Measurements from ENCODE around the gene DLEC1.

DNA sequence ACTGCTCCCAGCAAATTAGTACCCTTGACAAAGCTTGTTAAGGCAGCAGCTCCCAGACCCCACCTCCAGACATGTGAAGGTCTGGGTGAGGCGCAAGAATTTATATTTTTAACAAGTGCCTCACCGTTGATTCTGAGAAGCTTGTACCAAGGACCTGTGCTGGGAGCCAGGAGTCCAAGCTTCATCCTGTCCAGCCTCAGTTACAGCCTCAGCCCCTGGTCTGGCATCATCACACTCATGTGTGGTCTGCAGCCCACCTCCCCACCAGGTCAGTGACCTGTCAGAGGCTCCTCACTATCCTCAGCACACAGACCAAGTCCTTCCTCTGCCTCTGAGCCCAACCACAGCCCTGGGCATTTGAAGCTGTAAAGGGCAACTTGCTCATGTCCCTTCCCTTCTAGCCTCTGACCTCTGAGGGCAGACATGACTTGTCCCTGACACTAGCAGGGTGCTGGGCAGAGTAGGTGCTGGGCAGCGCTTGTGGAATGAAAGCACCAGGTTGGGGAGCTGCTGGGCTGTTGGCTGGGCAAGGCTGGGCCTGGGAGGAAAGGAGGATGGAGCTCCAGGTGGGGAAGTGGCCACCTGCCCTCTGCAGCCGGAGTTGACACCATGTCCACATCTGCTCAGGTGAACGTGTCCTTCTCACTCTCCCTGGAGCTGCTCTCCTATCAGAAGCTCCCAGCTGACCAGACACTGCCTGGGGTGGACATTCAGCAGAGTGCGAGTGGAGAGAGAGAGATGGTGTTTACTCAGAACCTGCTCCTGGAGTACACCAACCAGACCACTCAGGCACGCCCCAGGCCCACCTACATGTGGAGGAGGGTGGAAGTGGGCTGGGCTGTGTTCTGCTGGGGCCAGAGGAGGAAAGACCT is 81.0 kb downstream of the DLEC1 start:
- TF ChIP-seq POLR2A (IDR thresholded peaks at IDR 0.05) (no peak), POLR2AphosphoS5 (IDR thresholded peaks at IDR 0.05) (no peak)
- TF ChIP-seq, protein P1, sequence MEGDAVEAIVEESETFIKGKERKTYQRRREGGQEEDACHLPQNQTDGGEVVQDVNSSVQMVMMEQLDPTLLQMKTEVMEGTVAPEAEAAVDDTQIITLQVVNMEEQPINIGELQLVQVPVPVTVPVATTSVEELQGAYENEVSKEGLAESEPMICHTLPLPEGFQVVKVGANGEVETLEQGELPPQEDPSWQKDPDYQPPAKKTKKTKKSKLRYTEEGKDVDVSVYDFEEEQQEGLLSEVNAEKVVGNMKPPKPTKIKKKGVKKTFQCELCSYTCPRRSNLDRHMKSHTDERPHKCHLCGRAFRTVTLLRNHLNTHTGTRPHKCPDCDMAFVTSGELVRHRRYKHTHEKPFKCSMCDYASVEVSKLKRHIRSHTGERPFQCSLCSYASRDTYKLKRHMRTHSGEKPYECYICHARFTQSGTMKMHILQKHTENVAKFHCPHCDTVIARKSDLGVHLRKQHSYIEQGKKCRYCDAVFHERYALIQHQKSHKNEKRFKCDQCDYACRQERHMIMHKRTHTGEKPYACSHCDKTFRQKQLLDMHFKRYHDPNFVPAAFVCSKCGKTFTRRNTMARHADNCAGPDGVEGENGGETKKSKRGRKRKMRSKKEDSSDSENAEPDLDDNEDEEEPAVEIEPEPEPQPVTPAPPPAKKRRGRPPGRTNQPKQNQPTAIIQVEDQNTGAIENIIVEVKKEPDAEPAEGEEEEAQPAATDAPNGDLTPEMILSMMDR (IDR thresholded peaks at IDR 0.05), result no peak
